HCT116 (cell line): Measurements from ENCODE around the gene GMPPB.

Source experiments
- CEBPB ChIP-seq: IDR thresholded peaks from 2 replicates; pipeline ENCODE4 v1.6.1; 2012; ENCODE audit warnings: low read depth
- EGR1 ChIP-seq: IDR thresholded peaks from 2 replicates; pipeline ENCODE4 v1.6.1; 2012; ENCODE audit warnings: low read depth
- EZH2 ChIP-seq: fragments of 200-600 bp; sonication (generic); IDR thresholded peaks from 2 replicates; pipeline ENCODE4 v1.6.1; 2017; ENCODE audit warnings: antibody characterized with exemption, mixed run types
- POLR2A ChIP-seq: IDR thresholded peaks from 2 replicates; pipeline ENCODE4 v1.7.0; 2011; ENCODE audit warnings: borderline replicate concordance; ENCODE audit not compliant: insufficient read depth, insufficient read length; ENCODE audit errors: extremely low read depth
- POLR2AphosphoS5 ChIP-seq: IDR thresholded peaks from 2 replicates; pipeline ENCODE4 v1.6.1; 2011; ENCODE audit warnings: mild to moderate bottlenecking, low read depth, low read length, moderate library complexity
- RAD21 ChIP-seq: IDR thresholded peaks from 2 replicates; pipeline ENCODE4 v1.6.1; 2012; ENCODE audit warnings: low read depth, mild to moderate bottlenecking
- SP1 ChIP-seq: IDR thresholded peaks from 2 replicates; pipeline ENCODE4 v1.6.1; 2012; ENCODE audit warnings: low read depth
- SRF ChIP-seq: IDR thresholded peaks from 2 replicates; pipeline ENCODE4 v1.6.1; 2012; ENCODE audit warnings: low read depth
- YY1 ChIP-seq: IDR thresholded peaks from 2 replicates; pipeline ENCODE4 v1.6.1; 2011; ENCODE audit warnings: low read length, low read depth, moderate library complexity, mild to moderate bottlenecking; ENCODE audit not compliant: insufficient replicate concordance; ENCODE audit errors: extremely low read depth
- TF ChIP-seq, protein P1 (sequence below), 3 experiments: fragments of 200-600 bp in 1 of 3; sonication (generic) in 1 of 3; IDR thresholded peaks in 2 of 3; conservative IDR thresholded peaks in 1 of 3; 2 replicates each; pipeline ENCODE4 v1.5.1; 2012 to 2017; ENCODE audit warnings: low read depth in 2 of 3, low read length in 2 of 3, antibody characterized with exemption in 1 of 3, borderline replicate concordance in 1 of 3, control low read depth in 1 of 3, mild to moderate bottlenecking in 1 of 3, mixed read lengths in 1 of 3, mixed run types in 1 of 3, moderate library complexity in 1 of 3; ENCODE audit not compliant: insufficient read depth in 1 of 3
- TF ChIP-seq, protein P2 (sequence below): IDR thresholded peaks from 2 replicates; pipeline ENCODE4 v1.6.1; 2012
- TF ChIP-seq, protein P3 (sequence below): IDR thresholded peaks from 2 replicates; pipeline ENCODE4 v1.6.1; 2012; ENCODE audit warnings: low read depth

DNA sequence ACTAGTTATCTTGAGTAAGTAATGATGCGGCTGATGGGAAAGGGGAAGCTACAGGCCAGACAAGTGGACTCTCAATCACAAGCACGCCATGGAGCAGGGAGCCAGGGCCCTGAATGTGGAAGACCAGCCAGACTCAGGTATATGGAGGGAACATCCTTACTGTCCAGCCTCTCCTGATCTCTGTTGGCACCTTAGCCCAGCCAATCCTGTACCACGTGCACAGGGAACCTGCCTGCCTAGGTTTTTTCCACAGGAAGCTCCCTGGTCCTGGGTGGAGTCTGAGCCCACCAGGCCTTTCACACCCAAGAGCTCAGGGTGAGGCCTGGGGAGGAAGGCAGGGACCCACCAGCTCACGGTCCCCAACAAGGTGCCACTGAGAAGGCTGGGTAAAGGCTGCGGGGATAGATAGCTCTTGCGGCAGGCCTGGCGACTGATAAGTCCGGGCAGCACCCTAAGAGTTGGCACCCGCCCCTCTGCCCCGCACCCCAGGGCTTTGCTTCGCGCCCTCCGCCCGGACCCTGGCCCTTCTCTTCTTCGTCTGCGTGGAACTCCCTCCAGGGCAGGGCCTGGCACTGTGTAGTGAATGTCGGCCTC is 50.5 kb downstream of the GMPPB start:
- TF ChIP-seq CEBPB (no peak), EZH2 (no peak), POLR2AphosphoS5 (no peak), SRF (no peak), RAD21 (no peak), EGR1 (no peak), YY1 (no peak), SP1 (no peak), POLR2A (no peak)
- TF ChIP-seq, protein P1, sequence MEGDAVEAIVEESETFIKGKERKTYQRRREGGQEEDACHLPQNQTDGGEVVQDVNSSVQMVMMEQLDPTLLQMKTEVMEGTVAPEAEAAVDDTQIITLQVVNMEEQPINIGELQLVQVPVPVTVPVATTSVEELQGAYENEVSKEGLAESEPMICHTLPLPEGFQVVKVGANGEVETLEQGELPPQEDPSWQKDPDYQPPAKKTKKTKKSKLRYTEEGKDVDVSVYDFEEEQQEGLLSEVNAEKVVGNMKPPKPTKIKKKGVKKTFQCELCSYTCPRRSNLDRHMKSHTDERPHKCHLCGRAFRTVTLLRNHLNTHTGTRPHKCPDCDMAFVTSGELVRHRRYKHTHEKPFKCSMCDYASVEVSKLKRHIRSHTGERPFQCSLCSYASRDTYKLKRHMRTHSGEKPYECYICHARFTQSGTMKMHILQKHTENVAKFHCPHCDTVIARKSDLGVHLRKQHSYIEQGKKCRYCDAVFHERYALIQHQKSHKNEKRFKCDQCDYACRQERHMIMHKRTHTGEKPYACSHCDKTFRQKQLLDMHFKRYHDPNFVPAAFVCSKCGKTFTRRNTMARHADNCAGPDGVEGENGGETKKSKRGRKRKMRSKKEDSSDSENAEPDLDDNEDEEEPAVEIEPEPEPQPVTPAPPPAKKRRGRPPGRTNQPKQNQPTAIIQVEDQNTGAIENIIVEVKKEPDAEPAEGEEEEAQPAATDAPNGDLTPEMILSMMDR (IDR thresholded peaks at IDR 0.05 in 2 of 3, conservative IDR thresholded peaks at IDR 0.05 in 1 of 3; ENCODE audit: borderline replicate concordance in 1 of 3, insufficient read depth in 1 of 3, low read depth in 2 of 3, low read length in 2 of 3), result no peak
- TF ChIP-seq, protein P2, sequence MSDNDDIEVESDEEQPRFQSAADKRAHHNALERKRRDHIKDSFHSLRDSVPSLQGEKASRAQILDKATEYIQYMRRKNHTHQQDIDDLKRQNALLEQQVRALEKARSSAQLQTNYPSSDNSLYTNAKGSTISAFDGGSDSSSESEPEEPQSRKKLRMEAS, result no peak
- TF ChIP-seq, protein P3, sequence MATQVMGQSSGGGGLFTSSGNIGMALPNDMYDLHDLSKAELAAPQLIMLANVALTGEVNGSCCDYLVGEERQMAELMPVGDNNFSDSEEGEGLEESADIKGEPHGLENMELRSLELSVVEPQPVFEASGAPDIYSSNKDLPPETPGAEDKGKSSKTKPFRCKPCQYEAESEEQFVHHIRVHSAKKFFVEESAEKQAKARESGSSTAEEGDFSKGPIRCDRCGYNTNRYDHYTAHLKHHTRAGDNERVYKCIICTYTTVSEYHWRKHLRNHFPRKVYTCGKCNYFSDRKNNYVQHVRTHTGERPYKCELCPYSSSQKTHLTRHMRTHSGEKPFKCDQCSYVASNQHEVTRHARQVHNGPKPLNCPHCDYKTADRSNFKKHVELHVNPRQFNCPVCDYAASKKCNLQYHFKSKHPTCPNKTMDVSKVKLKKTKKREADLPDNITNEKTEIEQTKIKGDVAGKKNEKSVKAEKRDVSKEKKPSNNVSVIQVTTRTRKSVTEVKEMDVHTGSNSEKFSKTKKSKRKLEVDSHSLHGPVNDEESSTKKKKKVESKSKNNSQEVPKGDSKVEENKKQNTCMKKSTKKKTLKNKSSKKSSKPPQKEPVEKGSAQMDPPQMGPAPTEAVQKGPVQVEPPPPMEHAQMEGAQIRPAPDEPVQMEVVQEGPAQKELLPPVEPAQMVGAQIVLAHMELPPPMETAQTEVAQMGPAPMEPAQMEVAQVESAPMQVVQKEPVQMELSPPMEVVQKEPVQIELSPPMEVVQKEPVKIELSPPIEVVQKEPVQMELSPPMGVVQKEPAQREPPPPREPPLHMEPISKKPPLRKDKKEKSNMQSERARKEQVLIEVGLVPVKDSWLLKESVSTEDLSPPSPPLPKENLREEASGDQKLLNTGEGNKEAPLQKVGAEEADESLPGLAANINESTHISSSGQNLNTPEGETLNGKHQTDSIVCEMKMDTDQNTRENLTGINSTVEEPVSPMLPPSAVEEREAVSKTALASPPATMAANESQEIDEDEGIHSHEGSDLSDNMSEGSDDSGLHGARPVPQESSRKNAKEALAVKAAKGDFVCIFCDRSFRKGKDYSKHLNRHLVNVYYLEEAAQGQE, result no peak
